ENCODE data around the gene EFS. TPM values are rescaled to one million over a fixed set of nuclear protein-coding genes. Genes with fewer than 3 reads are reported as not detected.

The EFS gene
- total RNA-seq, 1 donor from 2014 or later, result 38.1 TPM

DNA sequence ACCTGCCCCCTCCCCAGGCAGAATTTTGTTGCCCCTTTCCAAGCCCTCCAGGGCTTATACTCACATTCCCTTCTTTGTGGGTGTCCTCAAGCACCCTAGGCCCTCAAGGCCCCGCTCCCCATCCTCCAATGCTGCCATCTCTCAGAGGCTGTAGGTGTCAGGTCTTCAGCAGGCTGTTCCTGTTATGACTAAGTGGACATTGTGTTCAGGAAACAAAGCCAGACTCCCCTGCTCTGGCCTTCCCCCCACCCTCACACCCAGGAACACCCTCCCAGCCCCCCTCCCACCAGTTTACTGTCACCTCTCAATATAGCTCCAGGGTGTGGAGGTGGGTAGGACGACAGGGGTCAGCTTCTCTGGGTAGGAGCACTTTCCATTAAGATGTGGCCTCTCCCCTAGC lies 44.5 kb upstream of the EFS start:
- Histone ChIP-seq H3K9me3 (no peaks in the 10 kb centered on the region), H3K4me1 (no peaks in the 10 kb centered on the region), H3K4me3 (no peak overlapping the region), H3K36me3 (no peaks in the 10 kb centered on the region), H3K27me3 (no peaks in the 10 kb centered on the region), H3K27ac (no peak overlapping the region)
- no peak for DNase-seq (ENCODE audit: low spot score in 2 of 2)
- TF ChIP-seq, protein P1, sequence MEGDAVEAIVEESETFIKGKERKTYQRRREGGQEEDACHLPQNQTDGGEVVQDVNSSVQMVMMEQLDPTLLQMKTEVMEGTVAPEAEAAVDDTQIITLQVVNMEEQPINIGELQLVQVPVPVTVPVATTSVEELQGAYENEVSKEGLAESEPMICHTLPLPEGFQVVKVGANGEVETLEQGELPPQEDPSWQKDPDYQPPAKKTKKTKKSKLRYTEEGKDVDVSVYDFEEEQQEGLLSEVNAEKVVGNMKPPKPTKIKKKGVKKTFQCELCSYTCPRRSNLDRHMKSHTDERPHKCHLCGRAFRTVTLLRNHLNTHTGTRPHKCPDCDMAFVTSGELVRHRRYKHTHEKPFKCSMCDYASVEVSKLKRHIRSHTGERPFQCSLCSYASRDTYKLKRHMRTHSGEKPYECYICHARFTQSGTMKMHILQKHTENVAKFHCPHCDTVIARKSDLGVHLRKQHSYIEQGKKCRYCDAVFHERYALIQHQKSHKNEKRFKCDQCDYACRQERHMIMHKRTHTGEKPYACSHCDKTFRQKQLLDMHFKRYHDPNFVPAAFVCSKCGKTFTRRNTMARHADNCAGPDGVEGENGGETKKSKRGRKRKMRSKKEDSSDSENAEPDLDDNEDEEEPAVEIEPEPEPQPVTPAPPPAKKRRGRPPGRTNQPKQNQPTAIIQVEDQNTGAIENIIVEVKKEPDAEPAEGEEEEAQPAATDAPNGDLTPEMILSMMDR (IDR thresholded peaks at IDR 0.05), result no peak
- intact Hi-C loops (cut with DNase I), result no loop called here

DNA sequence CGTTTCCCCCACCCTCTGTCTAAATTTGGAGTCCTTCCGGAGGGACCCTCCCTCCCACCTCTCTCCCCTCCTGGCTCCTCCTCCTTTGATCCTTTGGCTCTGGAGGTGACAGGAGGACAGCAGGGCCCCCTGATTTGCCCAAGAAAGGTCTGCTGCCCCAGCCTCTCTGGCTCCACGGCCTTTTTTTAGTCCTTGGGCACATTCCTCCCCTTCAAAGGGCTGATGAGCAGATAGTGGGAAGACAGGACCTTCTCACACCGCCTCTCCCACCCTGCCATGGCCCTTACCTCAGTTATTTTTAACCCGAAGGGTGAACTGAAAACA lies 43.3 kb upstream of the EFS start:
- DNase-seq (ENCODE audit: low spot score in 2 of 2), result no peak
- intact Hi-C loops (cut with DNase I), result no loop called here
- TF ChIP-seq, protein P1 (IDR thresholded peaks at IDR 0.05), result no peak
- Histone ChIP-seq H3K27me3 (no peaks in the 10 kb centered on the region), H3K4me1 (no peaks in the 10 kb centered on the region), H3K36me3 (no peaks in the 10 kb centered on the region), H3K4me3 (no peak overlapping the region), H3K9me3 (no peaks in the 10 kb centered on the region), H3K27ac (no peak overlapping the region)

DNA sequence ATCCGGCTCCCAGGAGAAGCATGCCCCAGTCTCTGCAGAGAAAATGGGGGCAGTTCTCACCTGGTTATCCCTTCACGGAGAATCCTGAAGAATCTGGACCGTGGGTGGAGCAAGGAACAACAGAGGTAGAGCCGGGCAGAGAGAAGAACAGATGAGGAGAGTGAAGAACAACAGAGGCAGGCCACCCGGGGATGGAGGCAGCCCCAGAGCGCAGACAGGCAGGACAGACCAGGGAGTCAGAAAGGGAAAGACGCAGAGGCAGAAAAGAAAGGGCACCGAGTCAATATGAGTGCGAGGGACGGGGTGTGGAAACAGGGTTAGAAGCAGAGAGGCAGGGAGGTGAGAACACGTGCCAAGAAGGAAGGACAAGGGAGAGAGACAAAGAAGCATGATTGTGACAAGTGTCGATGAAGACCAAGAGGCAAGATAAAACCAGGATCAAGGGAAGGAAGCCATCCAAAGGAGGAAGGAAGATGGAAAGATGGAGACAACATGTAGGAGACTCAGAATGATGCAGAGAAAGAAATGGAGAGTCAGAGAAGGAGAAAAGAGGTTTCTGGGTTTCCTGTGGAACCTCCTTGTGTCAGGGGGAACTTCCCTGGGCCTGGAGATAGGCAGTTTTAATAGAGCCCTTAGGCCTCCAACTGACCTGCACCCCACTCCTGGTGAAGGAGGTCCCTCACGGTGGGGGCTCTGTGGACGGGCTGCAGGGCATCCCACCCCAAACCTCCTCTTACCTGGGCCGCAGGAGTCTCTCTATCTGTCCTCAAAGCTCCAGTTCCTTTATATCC lies 42.7 kb upstream of the EFS start, which contains the start of gene MYH6:
MYH6 (minus strand) TSS at position 758 of the 791 bp plus-strand sequence. CDS start 1,050 bp downstream, outside the sequence.
- Histone ChIP-seq H3K9me3 (no peaks in the 10 kb centered on the region), H3K4me1 (no peaks in the 10 kb centered on the region), H3K36me3 (no peaks in the 10 kb centered on the region), H3K27me3 (no peaks in the 10 kb centered on the region), H3K4me3 (no peak within 1 kb of the TSS), H3K27ac (no peak within 1 kb of the TSS)
- TF ChIP-seq, protein P1 (IDR thresholded peaks at IDR 0.05), result no peak
- DNase-seq (ENCODE audit: low spot score in 2 of 2), result no peak
- intact Hi-C loops (cut with DNase I), result no loop called here

DNA sequence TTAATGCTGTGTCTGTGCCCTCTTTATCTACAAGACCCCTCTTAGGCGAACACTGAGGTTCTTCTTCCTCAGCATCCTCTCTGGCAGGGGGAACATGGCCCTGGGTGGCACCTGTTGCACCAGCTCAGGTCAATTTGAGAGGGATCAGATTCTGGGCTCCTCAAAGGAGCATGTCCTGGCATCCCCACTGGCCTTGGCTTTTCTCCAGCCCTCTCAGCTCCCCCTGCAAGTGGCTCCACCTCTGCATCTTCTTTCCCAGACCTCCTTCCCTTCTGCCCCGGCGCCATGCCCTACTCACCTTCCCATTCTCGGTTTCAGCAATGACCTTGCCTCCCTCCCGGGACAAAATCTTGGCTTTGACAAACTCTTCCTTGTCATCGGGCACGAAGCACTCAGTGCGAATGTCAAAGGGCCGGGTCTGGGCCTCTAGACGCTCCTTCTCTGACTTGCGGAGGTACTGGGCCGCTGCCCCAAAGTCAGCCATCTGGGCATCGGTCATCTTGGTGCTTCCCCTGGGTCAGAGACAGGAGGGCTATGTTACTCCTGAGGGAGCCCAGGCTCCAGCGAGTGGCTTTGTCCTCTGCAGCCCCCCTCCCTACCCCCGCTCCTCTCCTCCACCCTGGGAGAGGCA lies 41.9 kb upstream of the EFS start:
- H3K4me3 ChIP-seq, result no peak overlapping the region
- no peaks in the 10 kb centered on the region for H3K4me1 ChIP-seq
- no peaks in the 10 kb centered on the region for H3K27me3 ChIP-seq
- DNase-seq (ENCODE audit: low spot score in 2 of 2), result no peak
- H3K27ac ChIP-seq, result no peak overlapping the region
- H3K9me3 ChIP-seq, result no peaks in the 10 kb centered on the region
- intact Hi-C loops (cut with DNase I), result no loop called here
- TF ChIP-seq, protein P1 (IDR thresholded peaks at IDR 0.05), result no peak
- H3K36me3 ChIP-seq, result no peaks in the 10 kb centered on the region

DNA sequence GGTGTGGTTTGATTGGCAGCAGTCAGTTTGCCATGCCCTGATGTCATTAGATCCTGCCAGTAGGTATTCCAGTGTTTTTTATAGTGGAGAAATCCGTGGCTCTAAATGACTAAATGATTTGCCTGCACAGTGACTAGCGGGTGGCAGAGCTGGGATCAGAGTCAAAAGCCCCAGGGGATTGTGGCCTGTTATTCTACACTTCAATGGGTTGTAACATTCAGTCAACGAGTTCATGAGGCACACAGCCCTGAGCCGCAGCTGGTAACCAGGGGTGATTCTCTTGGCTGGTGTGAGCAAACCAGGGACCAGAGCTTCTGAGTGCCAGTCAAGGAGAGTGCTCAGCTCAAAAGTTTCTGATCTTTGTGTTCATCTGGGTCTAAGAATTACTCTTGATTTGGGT lies 41.3 kb upstream of the EFS start:
- H3K9me3 ChIP-seq, result no peaks in the 10 kb centered on the region
- intact Hi-C loops (cut with DNase I), result no loop called here
- DNase-seq (ENCODE audit: low spot score in 2 of 2), result no peak
- TF ChIP-seq, protein P1 (IDR thresholded peaks at IDR 0.05), result no peak
- no peak overlapping the region for H3K4me3 ChIP-seq
- no peaks in the 10 kb centered on the region for H3K27me3 ChIP-seq
- no peak overlapping the region for H3K27ac ChIP-seq
- no peaks in the 10 kb centered on the region for H3K4me1 ChIP-seq
- no peaks in the 10 kb centered on the region for H3K36me3 ChIP-seq

All from ascending aorta (tissue), 2 donors.